NB4 (cell line): Measurements from ENCODE around the gene ADCYAP1R1.

Source experiments
- CTCF ChIP-seq: IDR thresholded peaks from one replicate; pipeline ENCODE4 v1.5.1; 2012; ENCODE audit warnings: low read depth, low read length
- POLR2A ChIP-seq: IDR thresholded peaks from 2 replicates; pipeline ENCODE4 v1.6.1; 2011; ENCODE audit warnings: mild to moderate bottlenecking; ENCODE audit not compliant: insufficient read length; ENCODE audit errors: extremely low read depth

GRCh38 chr7:31078363-31078990 lies 26.4 kb downstream of the ADCYAP1R1 start:
- no peak for TF ChIP-seq POLR2A
- TF ChIP-seq CTCF: no peak
